Measurements from ENCODE around the gene RRP1.

Gene RRP1

DNA sequence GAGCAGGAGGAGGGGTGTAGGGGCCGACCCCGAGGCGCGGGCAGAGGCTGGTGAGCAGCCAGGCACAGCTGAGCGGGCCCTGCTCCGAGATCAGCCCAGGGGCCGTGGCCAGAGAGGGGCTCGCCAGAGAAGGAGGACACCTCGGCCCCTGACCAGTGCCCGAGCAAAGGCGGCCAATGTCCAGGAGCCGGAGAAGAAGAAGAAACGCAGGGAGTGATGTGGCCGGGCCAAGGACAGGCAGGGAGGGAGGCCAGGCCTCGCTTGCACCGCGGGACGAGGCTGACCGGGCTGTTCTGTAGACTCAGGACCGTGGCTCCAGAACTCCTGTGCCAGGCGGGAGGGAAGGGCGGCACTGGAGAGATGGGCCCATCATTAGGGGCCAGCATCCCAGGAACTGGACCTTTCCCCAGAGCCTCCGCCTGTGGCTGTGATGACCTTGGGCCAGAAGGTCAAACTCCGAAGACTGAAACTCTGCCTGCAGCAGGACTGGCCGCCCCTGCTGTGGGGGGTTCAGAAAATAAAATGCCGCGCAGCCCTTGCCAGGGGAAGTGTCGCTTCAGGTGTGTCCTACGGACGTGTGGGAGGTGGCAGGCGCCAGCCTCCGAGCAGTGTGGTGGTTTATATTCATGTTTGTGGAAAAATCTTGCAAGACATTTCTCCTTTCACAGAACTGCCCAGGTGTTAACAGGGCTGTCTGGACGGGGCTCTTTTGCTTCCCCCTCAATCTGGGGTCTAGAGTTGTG lies 14.4 kb downstream of the RRP1 start:
- no peak for DNase-seq

DNA sequence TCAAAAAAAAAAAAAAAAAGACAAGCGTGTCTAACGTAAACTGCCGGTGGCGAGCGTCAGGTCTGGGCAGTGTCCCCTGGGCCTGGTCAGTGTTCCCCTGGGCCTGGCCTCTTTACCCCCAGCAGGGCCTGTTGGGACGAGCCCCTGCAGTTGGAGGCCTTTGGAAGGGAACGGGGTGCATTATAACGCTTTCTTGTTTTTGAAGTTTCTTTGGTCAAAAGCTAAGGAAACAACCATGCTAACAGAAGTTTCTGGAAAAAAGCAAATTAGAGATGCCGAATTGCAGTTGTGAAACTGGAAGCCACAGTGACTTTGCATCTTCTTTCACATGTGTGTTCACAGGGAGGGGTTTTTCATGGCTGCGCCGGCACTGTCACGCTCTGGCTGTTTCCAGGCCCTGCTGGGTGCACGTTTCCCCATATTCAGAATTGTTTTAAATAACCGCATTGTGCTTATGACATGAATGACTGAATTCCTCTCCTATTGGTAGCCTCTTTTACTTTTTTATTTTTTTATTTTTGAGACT lies 16.0 kb downstream of the RRP1 start:
- DNase-seq = no peak

DNA sequence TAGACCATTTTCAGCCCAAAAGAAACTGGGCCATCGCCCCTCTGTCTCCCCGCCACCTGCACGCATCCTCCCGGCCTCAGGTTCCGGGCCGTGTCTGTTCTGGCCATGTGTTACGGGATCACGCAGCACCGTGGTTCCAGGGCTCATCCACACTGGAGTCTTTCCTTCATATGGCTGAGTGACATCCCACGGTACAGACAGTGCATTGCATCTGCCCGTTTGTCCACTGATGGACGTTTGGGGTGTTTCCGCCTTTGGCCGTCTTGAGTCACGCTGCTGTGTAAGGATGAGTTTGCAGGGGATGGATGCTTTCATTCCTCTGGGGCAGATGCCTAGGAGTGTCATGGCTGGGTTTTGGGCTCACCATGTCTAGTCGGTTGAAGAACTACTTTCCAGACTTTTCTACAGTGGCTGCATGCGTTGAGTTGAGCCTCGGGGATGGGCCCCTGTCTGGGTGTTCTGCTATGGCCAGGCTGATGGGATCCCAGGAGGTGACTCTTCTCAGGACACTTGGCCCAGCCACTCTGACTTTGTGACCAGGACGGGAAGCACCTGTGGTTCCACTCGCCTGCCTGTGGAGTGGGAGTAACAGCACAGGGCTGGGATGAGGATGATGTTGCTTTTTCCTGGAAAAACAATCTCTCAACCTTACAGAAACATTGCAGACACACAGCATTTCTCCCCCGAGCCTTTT lies 16.8 kb downstream of the RRP1 start:
- DNase-seq = no peak

- DNase-seq = no peak
These were observed 19.0 kb downstream of the RRP1 start for GRCh38 chr21:43808367-43808766.

DNA sequence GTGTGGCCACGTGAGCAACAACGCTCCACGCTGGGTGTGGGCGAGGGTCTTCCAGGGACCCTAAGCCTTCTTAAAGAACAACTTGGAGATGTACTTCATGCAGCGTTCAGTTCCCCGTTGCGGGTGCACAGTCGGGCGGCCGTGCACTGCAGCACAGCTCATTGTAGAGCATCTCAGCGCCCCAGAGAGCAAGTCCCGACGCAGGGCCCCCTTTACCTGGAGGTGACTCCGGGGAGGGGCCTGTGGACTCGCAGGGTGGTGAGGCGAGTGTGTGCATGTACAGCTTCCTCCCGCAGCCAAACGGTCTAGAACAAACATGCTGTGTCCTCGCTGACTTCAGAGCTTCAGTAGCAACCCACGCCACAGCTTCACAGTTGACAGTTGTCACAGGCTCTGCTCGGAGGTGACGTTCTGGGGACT lies 19.5 kb downstream of the RRP1 start:
- no peak for DNase-seq

- no peak for DNase-seq
These were observed 20.0 kb downstream of the RRP1 start for GRCh38 chr21:43809346-43809799.

DNA sequence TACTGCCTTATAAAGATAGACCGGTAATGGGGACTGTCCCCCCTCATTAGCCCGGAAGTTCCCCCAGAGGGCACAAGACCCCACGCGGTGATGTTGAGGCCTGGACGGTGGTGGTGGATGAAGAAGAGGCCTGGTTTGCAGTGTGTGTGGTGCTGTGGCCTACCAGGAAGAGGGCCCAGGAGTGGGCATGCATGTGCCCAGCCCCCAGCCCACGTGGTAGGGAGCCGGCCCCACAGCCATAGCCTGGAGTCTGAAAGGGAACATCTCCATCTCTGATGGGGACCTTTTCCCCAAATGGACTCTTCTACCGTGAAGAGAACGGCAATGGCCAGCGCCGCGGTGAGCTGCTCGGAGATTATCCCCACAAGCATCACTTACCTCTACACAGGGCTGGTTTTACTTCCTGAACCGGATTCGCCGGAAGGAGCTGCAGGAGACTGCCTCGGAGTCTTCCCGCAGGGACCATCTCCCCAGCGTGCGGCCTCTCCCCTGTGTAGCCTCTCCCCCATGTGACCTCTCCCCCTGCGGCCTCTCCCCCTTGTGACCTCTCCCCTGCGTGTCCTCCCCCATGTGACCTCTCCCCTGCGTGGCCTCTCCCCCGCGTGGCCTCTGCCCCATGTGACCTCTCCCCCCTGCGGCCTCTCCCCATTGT lies 20.6 kb downstream of the RRP1 start:
- DNase-seq = no peak

DNA sequence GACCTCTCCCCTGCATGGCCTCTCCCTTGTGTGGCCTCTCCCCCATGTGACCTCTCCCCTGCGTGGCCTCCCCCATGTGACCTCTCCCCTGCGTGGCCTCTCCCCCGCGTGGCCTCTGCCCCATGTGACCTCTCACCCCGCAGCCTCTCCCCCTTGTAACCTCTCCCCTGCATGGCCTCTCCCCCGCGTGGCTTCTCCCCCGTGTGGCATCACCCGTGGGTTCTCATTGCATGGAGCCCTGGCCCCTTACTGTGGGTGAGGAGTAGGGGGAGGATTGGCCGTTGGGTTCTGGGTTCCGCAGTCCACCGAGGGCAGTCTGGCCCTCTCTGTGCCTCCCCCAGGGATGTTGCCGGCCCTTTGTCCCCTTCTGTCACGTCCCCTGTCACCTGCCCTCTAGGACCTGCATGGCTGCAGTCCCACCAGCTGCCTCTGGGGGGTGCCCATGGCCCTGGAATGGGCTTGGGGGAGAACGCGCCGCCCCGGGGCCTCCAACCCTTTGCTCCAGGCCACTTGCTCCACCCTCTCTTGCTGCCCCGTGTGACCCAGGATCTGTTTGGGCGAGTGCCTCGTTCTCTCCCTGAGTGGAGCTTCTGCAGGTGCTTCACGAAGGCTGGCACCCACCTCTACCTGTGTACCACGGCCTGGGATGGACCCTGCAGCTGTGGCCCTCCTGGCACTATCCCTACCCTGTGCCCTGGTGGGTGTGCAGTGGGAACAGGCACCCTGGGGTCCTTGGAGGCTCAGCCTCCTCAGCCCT lies 21.3 kb downstream of the RRP1 start:
- peak; percentile 58 for DNase-seq

GRCh38 chr21:43811262-43812105 lies 22.1 kb downstream of the RRP1 start:
- DNase-seq = no peak

DNA sequence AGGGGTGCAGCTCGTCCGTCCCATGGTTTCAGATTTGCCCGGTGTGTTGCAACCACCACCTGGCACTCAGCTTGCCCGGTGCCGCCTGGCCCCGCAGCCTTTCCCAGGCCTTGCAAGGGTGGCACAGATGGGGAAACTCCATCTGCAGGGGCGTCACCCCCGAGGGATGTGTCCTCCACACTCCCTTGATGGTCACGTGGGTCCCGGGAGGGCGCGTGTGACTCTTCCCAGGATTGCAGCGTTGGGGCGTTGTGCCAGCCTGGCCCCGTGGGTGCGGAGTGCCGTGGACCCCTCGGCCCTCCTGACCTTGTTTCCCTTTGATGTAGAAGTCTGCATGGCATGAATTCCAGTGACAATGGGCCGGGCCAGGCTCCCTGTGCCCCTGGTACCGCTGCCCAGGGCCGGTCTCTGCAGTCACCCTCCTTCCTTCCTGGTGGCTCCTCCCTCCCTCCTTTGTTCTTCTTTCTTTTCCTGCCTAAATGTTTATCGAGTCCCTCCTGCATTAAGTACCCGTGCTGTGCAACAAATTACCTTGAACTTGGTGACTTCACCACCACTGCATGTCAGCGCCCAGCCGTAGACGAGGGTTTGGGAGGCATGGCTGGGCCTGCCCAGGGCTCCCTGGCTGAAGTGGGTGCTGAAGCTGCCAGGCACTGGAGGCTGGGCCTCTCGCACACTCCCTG lies 22.9 kb downstream of the RRP1 start:
- DNase-seq = no peak

- no peak for DNase-seq
These were observed 23.7 kb downstream of the RRP1 start for GRCh38 chr21:43812957-43813655.

DNA sequence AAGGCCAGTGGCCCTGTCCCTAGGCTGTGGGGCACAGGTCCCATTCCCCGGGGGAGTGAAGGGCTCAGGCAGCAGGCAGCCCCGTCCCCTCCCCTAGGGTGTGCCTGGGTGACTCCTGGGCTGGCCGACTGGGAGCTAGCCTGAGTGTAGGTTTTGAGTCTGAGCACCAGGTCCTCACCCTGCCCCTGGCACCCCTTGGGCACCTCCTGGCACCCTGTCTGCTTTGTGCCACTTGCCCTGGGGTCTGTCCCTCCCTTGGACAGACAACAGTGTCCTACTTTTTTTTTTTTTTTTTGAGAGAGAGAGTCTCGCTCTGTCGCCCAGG lies 24.2 kb downstream of the RRP1 start:
- no peak for DNase-seq

- no peak for DNase-seq
These were observed 25.1 kb downstream of the RRP1 start for GRCh38 chr21:43814215-43815106.

DNA sequence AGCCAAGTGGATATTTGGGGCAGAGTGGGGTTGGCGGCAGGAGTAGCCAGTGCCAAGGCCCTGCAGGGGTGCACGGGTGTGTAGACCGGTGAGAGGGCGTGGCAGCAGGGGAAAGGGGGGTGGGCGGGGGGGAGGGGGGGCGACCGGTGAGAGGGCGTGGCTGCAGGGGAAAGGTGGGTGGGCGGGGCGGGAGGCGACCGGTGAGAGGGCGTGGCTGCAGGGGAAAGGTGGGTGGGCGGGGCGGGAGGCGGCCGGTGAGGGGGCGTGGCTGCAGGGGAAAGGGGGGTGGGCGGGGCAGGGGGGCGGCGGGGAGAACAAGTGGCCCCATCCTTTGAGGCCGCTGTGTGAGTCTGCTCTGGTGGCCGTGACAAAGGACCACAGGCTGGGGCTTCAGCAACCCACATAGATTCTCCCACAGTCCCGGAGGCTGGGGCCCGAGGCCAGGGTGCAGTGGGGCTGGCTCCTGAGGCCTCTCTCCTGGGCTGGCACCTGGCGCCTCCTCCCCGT lies 25.8 kb downstream of the RRP1 start:
- no peak for DNase-seq

DNA sequence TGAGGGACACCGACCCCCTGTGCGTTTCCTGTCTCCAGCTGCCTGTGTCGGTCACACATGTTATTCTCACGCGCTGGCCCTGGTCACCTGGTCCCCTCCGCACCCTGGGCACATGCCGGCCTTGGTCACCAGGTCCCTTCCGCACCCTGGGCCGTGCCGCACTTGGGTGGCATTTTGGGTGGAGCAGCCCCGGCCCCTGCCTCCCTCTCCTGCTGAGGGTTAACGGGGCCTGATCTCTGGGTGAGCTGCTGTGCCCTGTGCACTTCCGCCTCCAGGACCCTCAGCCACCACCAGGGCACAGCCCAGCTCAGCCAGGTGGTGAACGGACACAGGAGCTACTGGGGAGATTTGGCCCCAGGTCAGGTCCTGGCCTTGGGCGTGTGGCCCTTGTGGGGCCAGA lies 26.6 kb downstream of the RRP1 start:
- DNase-seq = no peak

DNA sequence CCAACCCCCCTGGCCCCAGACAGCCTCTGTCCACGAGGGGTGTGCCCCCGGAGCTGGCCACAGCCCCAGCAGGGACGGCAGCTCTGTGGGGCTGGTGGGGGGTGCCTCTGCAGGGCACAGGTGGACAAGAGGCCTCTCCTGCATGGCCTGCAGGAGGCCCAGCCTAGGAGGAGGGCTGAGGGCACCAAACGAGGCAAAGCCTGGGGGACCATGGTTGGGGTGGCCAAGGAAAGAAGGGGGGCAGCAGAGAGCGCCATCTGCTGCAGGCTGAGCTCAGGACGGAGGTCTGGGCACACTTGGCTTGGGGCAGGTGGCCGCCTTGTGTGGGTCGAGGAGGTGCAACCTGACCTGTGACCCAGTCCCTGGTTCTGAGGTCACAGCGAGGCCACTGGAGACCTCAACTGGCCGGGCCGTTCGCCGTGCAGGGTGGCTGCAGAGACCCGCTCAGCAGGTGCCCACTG lies 27.3 kb downstream of the RRP1 start:
- DNase-seq = no peak

DNA sequence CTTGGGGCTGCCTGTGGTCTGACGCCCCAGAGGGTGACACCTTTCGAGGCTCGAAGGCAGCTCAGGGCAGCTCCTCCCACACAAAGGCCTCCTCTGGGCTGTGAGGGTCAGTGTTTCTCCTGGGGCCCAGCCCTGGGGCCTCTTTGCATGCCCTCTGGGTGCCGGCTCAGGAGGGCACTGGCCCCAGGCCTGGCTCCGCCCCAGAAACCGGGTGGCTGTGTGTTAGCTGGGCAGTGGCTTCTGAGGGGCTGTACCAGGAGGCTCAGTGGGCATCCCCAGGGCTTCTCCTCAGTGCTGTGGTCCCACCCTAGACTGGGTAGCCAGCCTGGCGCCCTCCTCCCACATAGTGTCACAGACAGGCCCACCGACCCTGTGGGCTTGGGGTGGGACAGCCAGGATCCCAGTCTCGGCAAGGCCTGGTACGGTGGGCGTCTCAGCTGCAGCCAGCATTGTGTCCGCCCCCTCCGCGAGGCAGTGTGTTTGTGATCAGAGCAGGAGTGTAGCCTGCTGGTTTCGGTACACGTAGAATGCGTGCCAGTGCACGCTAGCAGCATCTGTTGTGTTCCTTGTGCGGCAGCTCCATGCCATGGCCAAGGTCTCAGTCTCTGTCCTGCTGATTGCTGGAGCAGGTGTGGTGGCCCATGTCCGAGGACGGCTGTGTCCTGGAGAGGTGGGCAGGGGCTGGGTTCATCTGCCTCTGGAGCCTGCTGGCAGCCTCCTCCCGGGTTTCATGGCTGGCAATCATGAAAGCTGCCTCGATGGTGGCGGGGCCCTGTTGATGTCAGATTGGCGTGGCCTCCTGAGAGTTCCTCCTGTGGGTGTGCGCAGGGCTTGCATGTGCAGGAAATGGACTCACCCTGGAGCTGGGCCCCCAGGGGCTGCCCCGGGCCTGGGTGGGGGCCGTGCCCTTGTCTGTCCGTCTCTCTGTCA lies 28.0 kb downstream of the RRP1 start:
- DNase-seq = no peak

- DNase-seq = no peak
These were observed 29.3 kb downstream of the RRP1 start for GRCh38 chr21:43818685-43819084.
